HepG2 (cell line): Measurements from ENCODE around the gene ALDH18A1. TPM values are rescaled to one million over a fixed set of nuclear protein-coding genes. Genes with fewer than 3 reads are reported as not detected.
A peak's percentile ranks its signal among the peaks of the same experiment; 100 is the strongest.

Experiments
- ATAC-seq: fragments of 200-7000 bp; cut with Tn5 transposase; 3 replicates; pipeline ENCODE4 v1.9.1; 2020; ENCODE audit warnings: mild to moderate bottlenecking, moderate library complexity
- BruUV-seq: library from RNA; stranded (reverse); fragments of 400-500 nt; replicated peaks from 2 replicates; lab custom pipeline; 2021; lab: Mats Ljungman, UMichigan
- CTCF ChIA-PET: fragments of 300-600 bp; formaldehyde crosslinking; extraction: SDS; loops from one replicate; lab custom pipeline; 2021; ENCODE audit warnings: low total read pairs, inconsistent platforms, low intra/inter-chr PET ratio; lab: Yijun Ruan, JAX
- POLR2A ChIA-PET: fragments of 350-600 bp; sonication (Branson Sonifier 250); formaldehyde crosslinking; loops from one replicate; lab custom pipeline; 2020; ENCODE audit warnings: antibody characterized with exemption, inconsistent platforms; lab: Yijun Ruan, JAX
- DNase-seq: peaks from one replicate; pipeline ENCODE4 v3.0.0-alpha.2; 2015; ENCODE audit warnings: low spot score
- FAIRE-seq: peaks from 3 replicates; lab custom pipeline; 2011; peaks lifted over from hg19 to GRCh38; lab: Jason Lieb, UNC
- H2AFZ ChIP-seq: one replicate; pipeline ENCODE4 v1.6.1; 2011; ENCODE audit warnings: low read length, inconsistent platforms
- H3K27ac ChIP-seq: fragments of 300-600 bp; 3 replicates; pipeline ENCODE4 v1.8.0; 2011; ENCODE audit warnings: mixed run types, mild to moderate bottlenecking, mixed read lengths, low read length, inconsistent platforms; ENCODE audit not compliant: insufficient read depth; ENCODE audit errors: extremely low read length
- H3K27me3 ChIP-seq, 2 experiments: fragments of 200-600 bp in 1 of 2; 2 replicates in 1 of 2; 3 replicates in 1 of 2; pipeline versions ENCODE4 v1.6.0 to v1.8.0; 2011; ENCODE audit warnings: low read length in 2 of 2, mild to moderate bottlenecking in 2 of 2, moderate library complexity in 2 of 2, inconsistent platforms in 1 of 2; ENCODE audit not compliant: insufficient read depth in 2 of 2, control insufficient read depth in 1 of 2
- H3K36me3 ChIP-seq, 2 experiments: fragments of 200-600 bp in 1 of 2; replicated peaks in 1 of 2; 2 replicates in 1 of 2; 3 replicates in 1 of 2; pipeline versions ENCODE4 v1.5.1 to v1.8.0; 2011; ENCODE audit warnings: low read length in 2 of 2, inconsistent platforms in 1 of 2; ENCODE audit not compliant: insufficient read depth in 2 of 2, control insufficient read depth in 1 of 2
- H3K4me1 ChIP-seq: 2 replicates; pipeline ENCODE4 v1.5.1; 2012; ENCODE audit warnings: low read length, inconsistent platforms; ENCODE audit not compliant: insufficient read depth
- H3K4me2 ChIP-seq: 2 replicates; pipeline ENCODE4 v1.6.0; 2011; ENCODE audit warnings: low read depth, low read length, inconsistent platforms
- H3K4me3 ChIP-seq, 3 experiments: fragments of 200-600 bp in 1 of 3; sonication (generic), shearing (Covaris generic) in 1 of 3; replicated peaks in 1 of 3; 2 replicates each; pipeline ENCODE4 v1.5.1; 2011 to 2016; ENCODE audit warnings: low read length in 3 of 3, inconsistent platforms in 2 of 3, low read depth in 2 of 3, mild to moderate bottlenecking in 2 of 3, control low read depth in 1 of 3, mixed read lengths in 1 of 3; ENCODE audit not compliant: insufficient read depth in 1 of 3
- H3K79me2 ChIP-seq: one replicate; pipeline ENCODE4 v1.6.1; 2011; ENCODE audit warnings: low read length, inconsistent platforms; ENCODE audit not compliant: insufficient read depth
- H3K9ac ChIP-seq: 2 replicates; pipeline ENCODE4 v1.6.0; 2011; ENCODE audit warnings: mild to moderate bottlenecking, low read depth, low read length, inconsistent platforms; ENCODE audit not compliant: insufficient read depth
- H3K9me3 ChIP-seq: 2 replicates; pipeline ENCODE4 v1.5.1; 2012; ENCODE audit warnings: mild to moderate bottlenecking, low read length
- H4K20me1 ChIP-seq: 2 replicates; pipeline ENCODE4 v1.6.0; 2011; ENCODE audit warnings: inconsistent platforms, mild to moderate bottlenecking, low read length, moderate library complexity; ENCODE audit not compliant: insufficient read depth
- DMAP1 ChIP-seq: IDR thresholded peaks from 2 replicates; pipeline ENCODE4 v1.6.1; 2016
- MED13 ChIP-seq: sonication (generic); formaldehyde crosslinking; IDR thresholded peaks from 2 replicates; pipeline ENCODE4 v1.5.0; 2020; ENCODE audit warnings: missing genetic modification reagents
- MEIS2 ChIP-seq: sonication (generic); formaldehyde crosslinking; IDR thresholded peaks from 2 replicates; pipeline ENCODE4 v1.9.0; 2021; ENCODE audit warnings: mild to moderate bottlenecking, missing genetic modification reagents
- NR2F2 ChIP-seq: IDR thresholded peaks from 2 replicates; pipeline ENCODE4 v1.6.1; 2012; ENCODE audit warnings: low read depth, inconsistent platforms, borderline replicate concordance
- NR2F6 ChIP-seq, 2 experiments: IDR thresholded peaks; 2 replicates each; pipeline ENCODE4 v1.6.1; 2016; ENCODE audit warnings: antibody characterized with exemption in 1 of 2, mild to moderate bottlenecking in 1 of 2
- RORA ChIP-seq: sonication (generic); formaldehyde crosslinking; IDR thresholded peaks from 2 replicates; pipeline ENCODE4 v1.5.0; 2020; ENCODE audit warnings: mild to moderate bottlenecking, missing genetic modification reagents, moderate library complexity
- RXRB ChIP-seq: IDR thresholded peaks from 2 replicates; pipeline ENCODE4 v1.6.1; 2016; ENCODE audit warnings: borderline replicate concordance, missing genetic modification reagents, missing compliant biosample characterization
- ZNF260 ChIP-seq: sonication (generic); formaldehyde crosslinking; IDR thresholded peaks from 2 replicates; pipeline ENCODE4 v1.4.0; 2020; ENCODE audit warnings: missing genetic modification reagents, low read depth, mild to moderate bottlenecking, borderline replicate concordance
- ZNF546 ChIP-seq: sonication (generic); formaldehyde crosslinking; conservative IDR thresholded peaks from 2 replicates; pipeline ENCODE4 v1.8.1; 2023; ENCODE audit warnings: mild to moderate bottlenecking, missing genetic modification reagents
- ZNF7 ChIP-seq: IDR thresholded peaks from 2 replicates; pipeline ENCODE4 v1.6.1; 2016; ENCODE audit warnings: missing biosample characterization, missing genetic modification reagents
- WGBS: methylation state at CpG from one replicate; pipeline ENCODE4 v1.1.6; 2017; ENCODE audit warnings: low lambda C conversion rate; 5-methylcytosine and 5-hydroxymethylcytosine counted together
- in situ Hi-C: cut with HindIII; loops from 2 replicates; pipeline ENCODE4 v1.10.0; 2017; ENCODE audit warnings: low pct_unique_long_range_greater_than_20kb; ENCODE audit not compliant: extremely low pct_ligation_motif_present
- intact Hi-C: fragments of 100-400 bp; cut with micrococcal nuclease; formaldehyde crosslinking; loops from one replicate; pipeline ENCODE4 v1.10.0; 2022; ENCODE audit not compliant: unreplicated experiment
- polyA plus RNA-seq, 8 experiments: library from polyadenylated mRNA; depleted of rRNA in 3 of 8; stranded (reverse) in 7 of 8; unstranded in 1 of 8; fragments of >200 nt; fragmentation: Illumina TruSeq in 4 of 8; extraction: Trizol in 4 of 8; gene quantifications; 2 replicates each; pipeline versions ENCODE4 v1.2.1 to v1.2.3, GENCODE V29; 2011 to 2016; ENCODE audit warnings: low read depth in 4 of 8, missing spikeins in 1 of 8, mixed read lengths in 1 of 8; ENCODE audit not compliant: insufficient read depth in 1 of 8
- total RNA-seq, 5 experiments: library from RNA; depleted of rRNA; stranded (reverse); fragments of >200 nt; fragmentation: Illumina TruSeq; extraction: Trizol; gene quantifications; 2 replicates each; pipeline ENCODE4 v1.2.3, GENCODE V29; 2016; ENCODE audit warnings: low read depth in 1 of 5
- TF ChIP-seq, protein P1 (sequence below): IDR thresholded peaks from 2 replicates; pipeline ENCODE4 v1.6.1; 2016; ENCODE audit warnings: low read depth
- TF ChIP-seq, protein P2 (sequence below): sonication (generic); formaldehyde crosslinking; IDR thresholded peaks from 2 replicates; pipeline ENCODE4 v1.5.1; 2020; ENCODE audit warnings: mild to moderate bottlenecking, missing genetic modification reagents, moderate library complexity
- TF ChIP-seq, protein P3 (sequence below): sonication (generic); formaldehyde crosslinking; IDR thresholded peaks from 2 replicates; pipeline ENCODE4 v1.4.0; 2020; ENCODE audit warnings: missing genetic modification reagents, borderline replicate concordance
- TF ChIP-seq, protein P4 (sequence below): sonication (generic); formaldehyde crosslinking; IDR thresholded peaks from 2 replicates; pipeline ENCODE4 v1.4.0; 2020; ENCODE audit warnings: missing genetic modification reagents, borderline replicate concordance
- TF ChIP-seq, protein P5 (sequence below): sonication (generic); formaldehyde crosslinking; conservative IDR thresholded peaks from 2 replicates; pipeline ENCODE4 v1.8.1; 2023; ENCODE audit warnings: missing genetic modification reagents

ALDH18A1 gene
- total and polyA plus RNA-seq, 2 of the 13 experiments (the other 11 are each of a cell fraction or from before 2014, with no cell fraction given), result 180 to 263 TPM

DNA sequence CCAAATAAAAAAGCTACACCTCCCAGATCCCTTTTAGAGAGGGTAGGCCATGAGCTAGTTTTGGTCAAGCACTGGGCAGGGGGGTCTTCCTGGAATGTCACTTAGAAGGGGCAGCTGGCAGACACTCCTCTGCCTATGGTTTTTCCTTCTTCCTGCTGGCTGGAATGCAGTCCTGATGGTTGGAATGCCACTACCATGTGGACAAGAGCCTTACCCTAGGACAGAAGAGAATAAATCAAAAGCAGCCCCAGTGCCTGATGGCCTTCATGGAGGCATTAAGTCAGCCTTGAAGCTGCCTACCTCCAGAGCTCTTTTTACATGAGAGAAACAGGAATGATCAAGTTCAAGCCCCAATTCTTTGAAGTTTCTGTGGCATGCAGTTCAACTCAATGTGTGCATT is 51.9 kb downstream of the ALDH18A1 start (continued):
- TF ChIP-seq, protein P1, sequence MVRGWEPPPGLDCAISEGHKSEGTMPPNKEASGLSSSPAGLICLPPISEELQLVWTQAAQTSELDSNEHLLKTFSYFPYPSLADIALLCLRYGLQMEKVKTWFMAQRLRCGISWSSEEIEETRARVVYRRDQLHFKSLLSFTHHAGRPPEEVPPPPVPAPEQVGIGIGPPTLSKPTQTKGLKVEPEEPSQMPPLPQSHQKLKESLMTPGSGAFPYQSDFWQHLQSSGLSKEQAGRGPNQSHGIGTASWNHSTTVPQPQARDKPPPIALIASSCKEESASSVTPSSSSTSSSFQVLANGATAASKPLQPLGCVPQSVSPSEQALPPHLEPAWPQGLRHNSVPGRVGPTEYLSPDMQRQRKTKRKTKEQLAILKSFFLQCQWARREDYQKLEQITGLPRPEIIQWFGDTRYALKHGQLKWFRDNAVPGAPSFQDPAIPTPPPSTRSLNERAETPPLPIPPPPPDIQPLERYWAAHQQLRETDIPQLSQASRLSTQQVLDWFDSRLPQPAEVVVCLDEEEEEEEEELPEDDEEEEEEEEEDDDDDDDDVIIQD (CRISPR knock-in tag), result no peak
- TF ChIP-seq ZNF7, result no peak

DNA sequence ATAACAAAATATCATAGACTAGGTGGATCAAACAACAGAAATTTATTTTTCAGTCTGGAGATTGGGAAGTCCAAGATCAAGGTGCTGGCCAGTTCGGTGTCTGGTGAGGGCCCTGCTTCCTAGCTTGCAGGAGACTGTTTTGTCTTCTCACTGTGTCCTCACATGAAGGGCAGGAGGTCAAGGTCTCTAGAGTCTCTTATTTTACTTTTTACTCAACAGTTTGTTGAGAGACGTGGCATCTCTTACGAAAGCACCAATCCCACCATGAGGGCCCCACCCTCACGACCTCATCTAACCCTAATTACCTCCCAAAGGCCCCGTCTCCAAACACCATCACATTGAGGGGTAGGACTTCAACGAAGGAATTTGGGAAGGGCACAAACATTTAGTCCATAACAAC is 54.1 kb downstream of the ALDH18A1 start:
- H3K9me3 ChIP-seq, result no peaks in the 10 kb centered on the region
- no peaks in the 10 kb centered on the region for H4K20me1 ChIP-seq
- DNase-seq, result peak; percentile 28
- BruUV-seq, result no TSS peak
- peak; percentile 43 for FAIRE-seq
- H3K27me3 ChIP-seq, result no peaks in the 10 kb centered on the region; a peak in 1 of 5 replicates
- intact Hi-C loops (loop anchor here (5.0 to 10.0 kb wide), 3 partner anchors 40 to 468 kb away; partner anchors contain the start of gene SORBS1), in situ Hi-C loops (loop anchor here (5.0 to 25.0 kb wide), 3 partner anchors 170 to 465 kb away; no protein-coding TSS in a partner anchor)
- H2AFZ ChIP-seq, result no peak overlapping the region
- no peak overlapping the region for H3K4me2 ChIP-seq
- peaks cover 46% of the 10 kb centered on the region for H3K4me1 ChIP-seq
- WGBS, result 12% methylated on average over 6 of the region's 6 CpGs
- no peaks in the 10 kb centered on the region for H3K79me2 ChIP-seq
- ATAC-seq, result no peak
- no peak overlapping the region for H3K4me3 ChIP-seq
- H3K27ac ChIP-seq, result no peak overlapping the region
- POLR2A ChIA-PET, result no interaction called here
- H3K36me3 ChIP-seq, result peaks cover 7 to 17% of the 10 kb centered on the region in 2 experiments
- CTCF ChIA-PET, result interaction anchor here (4.0 kb wide), 1 partner anchor 172 kb away, joined by 96 read pairs; no protein-coding TSS in a partner anchor
- no peak overlapping the region for H3K9ac ChIP-seq
- peak; percentile 69 for TF ChIP-seq NR2F6 (IDR thresholded peaks at IDR 0.05)
- peak; percentile 71 for TF ChIP-seq NR2F6 (CRISPR knock-in tag; IDR thresholded peaks at IDR 0.05)
- TF ChIP-seq, protein P2, sequence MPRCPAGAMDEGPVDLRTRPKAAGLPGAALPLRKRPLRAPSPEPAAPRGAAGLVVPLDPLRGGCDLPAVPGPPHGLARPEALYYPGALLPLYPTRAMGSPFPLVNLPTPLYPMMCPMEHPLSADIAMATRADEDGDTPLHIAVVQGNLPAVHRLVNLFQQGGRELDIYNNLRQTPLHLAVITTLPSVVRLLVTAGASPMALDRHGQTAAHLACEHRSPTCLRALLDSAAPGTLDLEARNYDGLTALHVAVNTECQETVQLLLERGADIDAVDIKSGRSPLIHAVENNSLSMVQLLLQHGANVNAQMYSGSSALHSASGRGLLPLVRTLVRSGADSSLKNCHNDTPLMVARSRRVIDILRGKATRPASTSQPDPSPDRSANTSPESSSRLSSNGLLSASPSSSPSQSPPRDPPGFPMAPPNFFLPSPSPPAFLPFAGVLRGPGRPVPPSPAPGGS (CRISPR knock-in tag), result no peak
- TF ChIP-seq MEIS2 (CRISPR knock-in tag), result no peak
- TF ChIP-seq DMAP1, result 0 out of 2 replicates have a peak, but pooled peaks have one; percentile 29
- TF ChIP-seq ZNF260 (CRISPR knock-in tag), result no peak
- TF ChIP-seq, protein P3, sequence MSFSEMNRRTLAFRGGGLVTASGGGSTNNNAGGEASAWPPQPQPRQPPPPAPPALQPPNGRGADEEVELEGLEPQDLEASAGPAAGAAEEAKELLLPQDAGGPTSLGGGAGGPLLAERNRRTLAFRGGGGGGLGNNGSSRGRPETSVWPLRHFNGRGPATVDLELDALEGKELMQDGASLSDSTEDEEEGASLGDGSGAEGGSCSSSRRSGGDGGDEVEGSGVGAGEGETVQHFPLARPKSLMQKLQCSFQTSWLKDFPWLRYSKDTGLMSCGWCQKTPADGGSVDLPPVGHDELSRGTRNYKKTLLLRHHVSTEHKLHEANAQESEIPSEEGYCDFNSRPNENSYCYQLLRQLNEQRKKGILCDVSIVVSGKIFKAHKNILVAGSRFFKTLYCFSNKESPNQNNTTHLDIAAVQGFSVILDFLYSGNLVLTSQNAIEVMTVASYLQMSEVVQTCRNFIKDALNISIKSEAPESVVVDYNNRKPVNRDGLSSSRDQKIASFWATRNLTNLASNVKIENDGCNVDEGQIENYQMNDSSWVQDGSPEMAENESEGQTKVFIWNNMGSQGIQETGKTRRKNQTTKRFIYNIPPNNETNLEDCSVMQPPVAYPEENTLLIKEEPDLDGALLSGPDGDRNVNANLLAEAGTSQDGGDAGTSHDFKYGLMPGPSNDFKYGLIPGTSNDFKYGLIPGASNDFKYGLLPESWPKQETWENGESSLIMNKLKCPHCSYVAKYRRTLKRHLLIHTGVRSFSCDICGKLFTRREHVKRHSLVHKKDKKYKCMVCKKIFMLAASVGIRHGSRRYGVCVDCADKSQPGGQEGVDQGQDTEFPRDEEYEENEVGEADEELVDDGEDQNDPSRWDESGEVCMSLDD (CRISPR knock-in tag), result no peak
- 0 out of 2 replicates have a peak, but pooled peaks have one; percentile 15 for TF ChIP-seq NR2F2
- TF ChIP-seq, protein P4, sequence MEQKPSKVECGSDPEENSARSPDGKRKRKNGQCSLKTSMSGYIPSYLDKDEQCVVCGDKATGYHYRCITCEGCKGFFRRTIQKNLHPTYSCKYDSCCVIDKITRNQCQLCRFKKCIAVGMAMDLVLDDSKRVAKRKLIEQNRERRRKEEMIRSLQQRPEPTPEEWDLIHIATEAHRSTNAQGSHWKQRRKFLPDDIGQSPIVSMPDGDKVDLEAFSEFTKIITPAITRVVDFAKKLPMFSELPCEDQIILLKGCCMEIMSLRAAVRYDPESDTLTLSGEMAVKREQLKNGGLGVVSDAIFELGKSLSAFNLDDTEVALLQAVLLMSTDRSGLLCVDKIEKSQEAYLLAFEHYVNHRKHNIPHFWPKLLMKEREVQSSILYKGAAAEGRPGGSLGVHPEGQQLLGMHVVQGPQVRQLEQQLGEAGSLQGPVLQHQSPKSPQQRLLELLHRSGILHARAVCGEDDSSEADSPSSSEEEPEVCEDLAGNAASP (CRISPR knock-in tag), result peak; percentile 88; the same call in 1 of the 2 replicates
- TF ChIP-seq ZNF546 (CRISPR knock-in tag), result no peak
- TF ChIP-seq RXRB, result 0 out of 2 replicates have a peak, but pooled peaks have one; percentile 39
- TF ChIP-seq, protein P5, sequence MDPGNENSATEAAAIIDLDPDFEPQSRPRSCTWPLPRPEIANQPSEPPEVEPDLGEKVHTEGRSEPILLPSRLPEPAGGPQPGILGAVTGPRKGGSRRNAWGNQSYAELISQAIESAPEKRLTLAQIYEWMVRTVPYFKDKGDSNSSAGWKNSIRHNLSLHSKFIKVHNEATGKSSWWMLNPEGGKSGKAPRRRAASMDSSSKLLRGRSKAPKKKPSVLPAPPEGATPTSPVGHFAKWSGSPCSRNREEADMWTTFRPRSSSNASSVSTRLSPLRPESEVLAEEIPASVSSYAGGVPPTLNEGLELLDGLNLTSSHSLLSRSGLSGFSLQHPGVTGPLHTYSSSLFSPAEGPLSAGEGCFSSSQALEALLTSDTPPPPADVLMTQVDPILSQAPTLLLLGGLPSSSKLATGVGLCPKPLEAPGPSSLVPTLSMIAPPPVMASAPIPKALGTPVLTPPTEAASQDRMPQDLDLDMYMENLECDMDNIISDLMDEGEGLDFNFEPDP (CRISPR knock-in tag), result no peak
- no peak for TF ChIP-seq RORA (CRISPR knock-in tag)
- no peak for TF ChIP-seq MED13 (CRISPR knock-in tag)
